Heart left ventricle (tissue), 13 donors: ENCODE data around the gene CCDC24.

ENCODE experiments used
- POLR2A ChIP-seq, 2 donors: fragments of 450-650 bp; IDR thresholded peaks; one replicate each; pipeline ENCODE4 v1.6.1; 2017; ENCODE audit warnings: antibody characterized with exemption in 2 of 2, mild to moderate bottlenecking in 2 of 2, moderate library complexity in 2 of 2
- TF ChIP-seq, protein P1 (sequence below), 12 donors: fragments of 200-600 bp; sonication (generic) in 4 of 12; IDR thresholded peaks; one replicate each; pipeline versions ENCODE4 v1.5.0 to v1.8.0; 2018 to 2022; ENCODE audit warnings: antibody characterized with exemption in 12 of 12, mild to moderate bottlenecking in 5 of 12
- donor health status: ischemic (EF 13 %, LVEDD 7.1; RV severe dilation, severe dysfunction).
- donor health status: DM: no; HTN: yes; CAD: no.
- donor health status: DM: no; HTN: no; CAD: no.
- donor health status: ischemic (EF 25% LVEDD 6.9; RV normal size, moderate dysfunction).
- donor health status: ischemic (EF 25% LVEDD 5.7; RV mildly dilated, moderate dysfunction).
- donor health status: ischemic (EF 35%, LVEDD 5.7; RV mildly dilated, moderate dysfunction).
- donor health status: nonischemic (EF 11% LVEDD 7.7; RV severe dilation, severe dysfunction).
- donor health status: DM: yes; HTN: yes; CAD: no.
- donor health status: PGD.
- donor health status: ischemic (EF 29% LVEDD 5.4; RV normal size, mild dysfunction).
- donor health status: nonischemic (EF 23%, LVEDD 6.1; RV moderate dilation, normal function).

DNA sequence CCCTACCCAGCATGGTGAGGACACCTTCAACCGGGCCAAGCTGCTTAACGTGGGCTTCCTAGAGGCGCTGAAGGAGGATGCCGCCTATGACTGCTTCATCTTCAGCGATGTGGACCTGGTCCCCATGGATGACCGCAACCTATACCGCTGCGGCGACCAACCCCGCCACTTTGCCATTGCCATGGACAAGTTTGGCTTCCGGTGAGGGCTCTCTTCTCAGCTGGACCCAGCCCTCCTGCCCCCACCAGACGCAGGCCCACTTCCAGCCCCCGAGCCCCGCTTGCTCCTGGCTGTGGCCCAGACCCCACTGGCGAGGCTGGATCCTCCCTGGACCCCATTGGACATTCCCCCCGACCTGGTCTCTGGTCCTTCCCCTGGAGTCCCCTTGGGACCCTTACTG, 6.5 kb upstream of the CCDC24 start:
- TF ChIP-seq, protein P1, sequence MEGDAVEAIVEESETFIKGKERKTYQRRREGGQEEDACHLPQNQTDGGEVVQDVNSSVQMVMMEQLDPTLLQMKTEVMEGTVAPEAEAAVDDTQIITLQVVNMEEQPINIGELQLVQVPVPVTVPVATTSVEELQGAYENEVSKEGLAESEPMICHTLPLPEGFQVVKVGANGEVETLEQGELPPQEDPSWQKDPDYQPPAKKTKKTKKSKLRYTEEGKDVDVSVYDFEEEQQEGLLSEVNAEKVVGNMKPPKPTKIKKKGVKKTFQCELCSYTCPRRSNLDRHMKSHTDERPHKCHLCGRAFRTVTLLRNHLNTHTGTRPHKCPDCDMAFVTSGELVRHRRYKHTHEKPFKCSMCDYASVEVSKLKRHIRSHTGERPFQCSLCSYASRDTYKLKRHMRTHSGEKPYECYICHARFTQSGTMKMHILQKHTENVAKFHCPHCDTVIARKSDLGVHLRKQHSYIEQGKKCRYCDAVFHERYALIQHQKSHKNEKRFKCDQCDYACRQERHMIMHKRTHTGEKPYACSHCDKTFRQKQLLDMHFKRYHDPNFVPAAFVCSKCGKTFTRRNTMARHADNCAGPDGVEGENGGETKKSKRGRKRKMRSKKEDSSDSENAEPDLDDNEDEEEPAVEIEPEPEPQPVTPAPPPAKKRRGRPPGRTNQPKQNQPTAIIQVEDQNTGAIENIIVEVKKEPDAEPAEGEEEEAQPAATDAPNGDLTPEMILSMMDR (IDR thresholded peaks at IDR 0.05) = no peak
- TF ChIP-seq POLR2A (IDR thresholded peaks at IDR 0.05) = no peak
